Adrenal gland (tissue), 12 donors: ENCODE results near the gene UBE3D. TPM values are rescaled to one million over a fixed set of nuclear protein-coding genes. Genes with fewer than 3 reads are reported as not detected.

ENCODE experiments used
- DNase-seq, 7 donors: peaks; one replicate each; pipeline ENCODE4 v3.0.0-alpha.2; 2019 to 2020
- H3K27ac ChIP-seq, 5 donors: fragments of 200-600 bp; sonication (generic) in 4 of 5; 1 replicate in 3 of 5; 2 replicates in 2 of 5; pipeline versions ENCODE4 v1.5.1 to v1.8.0; 2016 to 2020; ENCODE audit warnings: mild to moderate bottlenecking in 1 of 5
- H3K27me3 ChIP-seq: fragments of 200-600 bp; 2 replicates; pipeline ENCODE4 v1.8.0; 2021
- H3K36me3 ChIP-seq, 2 donors: fragments of 200-600 bp; replicated peaks in 1 of 2; 1 replicate in 1 of 2; 2 replicates in 1 of 2; pipeline versions ENCODE4 v1.5.1 to v1.8.0; 2018 to 2022
- H3K4me1 ChIP-seq, 2 donors: fragments of 200-600 bp; replicated peaks in 1 of 2; 1 replicate in 1 of 2; 2 replicates in 1 of 2; pipeline versions ENCODE4 v1.5.1 to v1.8.0; 2018 to 2021
- H3K4me3 ChIP-seq, 4 donors: fragments of 200-600 bp; sonication (generic) in 3 of 4; one replicate each; pipeline ENCODE4 v1.5.1; 2016 to 2018
- H3K9me3 ChIP-seq, 3 donors: fragments of 200-600 bp; sonication (generic) in 1 of 3; replicated peaks in 1 of 3; 1 replicate in 2 of 3; 2 replicates in 1 of 3; pipeline versions ENCODE4 v1.5.1 to v1.8.0; 2016 to 2021
- CTCF ChIP-seq, 6 experiments: fragments of 450-650 bp in 4 of 6; fragments of 200-600 bp in 2 of 6; sonication (generic) in 1 of 6; IDR thresholded peaks; 1 replicate in 5 of 6; 2 replicates in 1 of 6; pipeline versions ENCODE4 v1.5.1 to v1.8.0; 2016 to 2021; ENCODE audit warnings: antibody characterized with exemption in 6 of 6, mild to moderate bottlenecking in 2 of 6, moderate library complexity in 1 of 6
- POLR2A ChIP-seq, 2 donors: fragments of 450-650 bp; IDR thresholded peaks; one replicate each; pipeline ENCODE4 v1.6.1; 2017; ENCODE audit warnings: antibody characterized with exemption in 2 of 2, mild to moderate bottlenecking in 2 of 2, moderate library complexity in 1 of 2
- WGBS, 4 donors: extraction: QIAGEN DNeasy Blood & Tissue Kit in 2 of 4; methylation state at CpG; one replicate each; pipeline versions ENCODE4 v1.1.5 to v1.1.7; 2013 to 2017; 5-methylcytosine and 5-hydroxymethylcytosine counted together
- intact Hi-C, 2 donors: fragments of 100-400 bp; cut with DNase I; formaldehyde crosslinking; loops; one replicate each; pipeline versions ENCODE4 v1.14.1 to v1.15.0; 2022 to 2023
- polyA plus RNA-seq, 3 donors: library from polyadenylated mRNA; stranded (reverse); fragments of 200-250 nt in 2 of 3; fragments of 350-450 nt in 1 of 3; fragmentation: Illumina TruSeq in 1 of 3; extraction: RNeasy Lipid Tissue Mini Kit (QIAGEN cat#74804) in 1 of 3; gene quantifications; one replicate each; pipeline ENCODE4 v1.2.3, GENCODE V29; 2013 to 2014
- total RNA-seq, 9 donors: library from RNA; depleted of rRNA in 4 of 9; stranded (reverse); fragments of >200 nt in 4 of 9; fragments of 120-200 nt in 1 of 9; fragmentation: NEBNext Ultra II Directional in 1 of 9; extraction: Animal tissue kit (Norgen Biotek cat#: 25700) in 1 of 9; gene quantifications; one replicate each; pipeline versions ENCODE4 v1.1.0 to v1.2.4, GENCODE V29; 2013 to 2023
- donor health status: healthy with polysubstance abuse.
- donor health status: Bipolar disorder and iron deficiency.
- donor health status: DM: yes; HTN: yes; CAD: no.
- donor health status: DM: no; HTN: no; CAD: no.
- donor health status: DM: no; HTN: no; CAD: no.
- donor health status: DM: yes; HTN: yes; CAD: no.

Gene UBE3D
- total and polyA plus RNA-seq, 12 donors: 1.3 to 15.9 (median 7.7) TPM

- H3K27ac ChIP-seq: no peak overlapping the region
Measured at GRCh38 chr6:82906951-82907350, 158.7 kb downstream of the UBE3D start.

GRCh38 chr6:82906489-82906888 is 159.2 kb downstream of the UBE3D start:
- no peak for DNase-seq
- Histone ChIP-seq H3K36me3 (no peaks in the 10 kb centered on the region), H3K27ac (no peak overlapping the region), H3K27me3 (no peaks in the 10 kb centered on the region), H3K4me1 (peaks cover 0 to 13% of the 10 kb centered on the region in 2 donors), H3K4me3 (no peak overlapping the region), H3K9me3 (no peaks in the 10 kb centered on the region)
- intact Hi-C loops: no loop called here
- TF ChIP-seq CTCF (IDR thresholded peaks at IDR 0.05) (no peak), POLR2A (IDR thresholded peaks at IDR 0.05) (no peak)

More at GRCh38 chr6:82906951-82907350, 158.7 kb downstream of the UBE3D start:
- 38 to 64% (median 56%) methylated on average over 1 of the region's 1 CpG for WGBS, 4 donors
- intact Hi-C loops: no loop called here
- Histone ChIP-seq H3K4me3 (no peak overlapping the region), H3K4me1 (peaks cover 0 to 13% of the 10 kb centered on the region in 2 donors), H3K27me3 (no peaks in the 10 kb centered on the region), H3K9me3 (no peaks in the 10 kb centered on the region), H3K36me3 (no peaks in the 10 kb centered on the region)
- TF ChIP-seq CTCF (IDR thresholded peaks at IDR 0.05) (no peak), POLR2A (IDR thresholded peaks at IDR 0.05) (no peak)
- no peak for DNase-seq

GRCh38 chr6:82904860-82905259 is 160.8 kb downstream of the UBE3D start:
- intact Hi-C loops: no loop called here
- WGBS, 4 donors: 94 to 100% (median 98%) methylated on average over 1 of the region's 1 CpG
- Histone ChIP-seq H3K9me3 (no peaks in the 10 kb centered on the region), H3K27ac (no peak overlapping the region), H3K36me3 (no peaks in the 10 kb centered on the region), H3K4me3 (no peak overlapping the region), H3K27me3 (no peaks in the 10 kb centered on the region), H3K4me1 (peaks cover 0 to 13% of the 10 kb centered on the region in 2 donors)
- TF ChIP-seq POLR2A (IDR thresholded peaks at IDR 0.05) (no peak), CTCF (IDR thresholded peaks at IDR 0.05) (no peak)
- no peak for DNase-seq

GRCh38 chr6:82904257-82904656 is 161.4 kb downstream of the UBE3D start:
- Histone ChIP-seq H3K27me3 (no peaks in the 10 kb centered on the region), H3K4me3 (no peak overlapping the region), H3K36me3 (no peaks in the 10 kb centered on the region), H3K27ac (no peak overlapping the region), H3K4me1 (peaks cover 0 to 13% of the 10 kb centered on the region in 2 donors), H3K9me3 (no peaks in the 10 kb centered on the region)
- no peak for DNase-seq
- WGBS, 4 donors: 52 to 55% (median 54%) methylated on average over 4 of the region's 4 CpGs
- intact Hi-C loops: no loop called here
- TF ChIP-seq CTCF (IDR thresholded peaks at IDR 0.05): no peak
- TF ChIP-seq POLR2A (IDR thresholded peaks at IDR 0.05): no peak
